GM18868 (cell line): ENCODE data around the gene KLF9.
"Not testable (repeated sequence)": the region's sequence is repeated elsewhere in the genome, so short reads cannot be mapped to it uniquely, and the experiment has no call there.

Experiments
- ATAC-seq: cut with Tn5 transposase; IDR thresholded peaks from one replicate; pipeline ENCODE4 v1.9.1; 2021; ENCODE audit warnings: mild to moderate bottlenecking, moderate library complexity; ENCODE audit not compliant: unreplicated experiment

The KLF9 gene

DNA sequence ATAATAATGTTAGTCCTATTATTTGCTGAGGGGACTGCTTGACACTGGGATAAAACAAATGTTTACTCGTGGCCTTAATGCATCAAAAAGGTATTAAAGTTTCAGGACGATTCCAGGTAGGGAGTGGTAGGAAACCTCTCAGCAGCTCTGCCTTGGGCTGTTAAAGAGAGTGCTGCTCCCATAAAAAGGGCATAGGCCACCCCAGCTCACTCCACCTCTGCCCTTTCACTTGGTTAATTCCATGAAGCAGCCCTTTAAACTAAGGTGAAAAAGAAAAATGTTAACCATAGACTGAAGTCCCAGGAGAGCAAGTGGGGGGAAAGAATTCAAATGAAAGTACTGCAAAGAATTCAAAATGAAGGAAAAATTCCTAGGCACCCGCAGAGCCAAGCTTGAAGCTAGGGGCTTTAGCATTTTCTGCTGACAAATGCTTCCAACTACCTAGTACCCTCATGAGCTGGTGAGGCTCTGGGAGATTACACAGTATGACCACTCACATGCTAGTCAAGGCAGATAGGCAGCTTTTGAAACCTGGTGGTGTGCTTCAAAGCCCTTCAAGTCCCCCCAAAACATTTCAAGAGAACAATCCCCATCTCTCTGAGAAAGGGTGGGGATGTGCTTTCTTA, 8.5 kb downstream of the KLF9 start:
- ATAC-seq: peak; percentile 42

- no peak for ATAC-seq
These were observed 10.2 kb downstream of the KLF9 start for GRCh38 chr9:70404261-70404660.

- ATAC-seq: no peak
These were observed 10.8 kb downstream of the KLF9 start for GRCh38 chr9:70403618-70404025.

GRCh38 chr9:70403166-70403565, 11.3 kb downstream of the KLF9 start:
- no peak for ATAC-seq

DNA sequence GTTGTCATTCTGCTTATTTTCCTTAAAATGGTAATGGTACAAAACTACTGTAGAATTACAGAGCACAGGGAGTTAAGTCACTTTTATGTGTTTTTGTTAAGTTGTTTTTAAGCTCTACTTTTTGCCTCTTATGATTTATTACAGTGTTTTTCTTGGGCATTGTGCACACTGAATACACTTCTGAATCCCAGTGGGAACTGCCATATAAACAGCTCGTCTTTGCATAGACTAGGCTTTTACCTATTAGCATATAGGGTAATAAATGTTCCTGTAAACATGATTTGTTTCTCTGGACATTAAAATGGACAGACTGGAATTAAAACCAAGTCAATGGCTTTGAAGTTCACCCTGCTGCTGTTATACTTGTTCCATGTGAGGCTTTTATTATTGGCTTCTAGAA, 12.2 kb downstream of the KLF9 start:
- no peak for ATAC-seq

GRCh38 chr9:70401241-70401640, 13.2 kb downstream of the KLF9 start:
- ATAC-seq: not testable (repeated sequence)

DNA sequence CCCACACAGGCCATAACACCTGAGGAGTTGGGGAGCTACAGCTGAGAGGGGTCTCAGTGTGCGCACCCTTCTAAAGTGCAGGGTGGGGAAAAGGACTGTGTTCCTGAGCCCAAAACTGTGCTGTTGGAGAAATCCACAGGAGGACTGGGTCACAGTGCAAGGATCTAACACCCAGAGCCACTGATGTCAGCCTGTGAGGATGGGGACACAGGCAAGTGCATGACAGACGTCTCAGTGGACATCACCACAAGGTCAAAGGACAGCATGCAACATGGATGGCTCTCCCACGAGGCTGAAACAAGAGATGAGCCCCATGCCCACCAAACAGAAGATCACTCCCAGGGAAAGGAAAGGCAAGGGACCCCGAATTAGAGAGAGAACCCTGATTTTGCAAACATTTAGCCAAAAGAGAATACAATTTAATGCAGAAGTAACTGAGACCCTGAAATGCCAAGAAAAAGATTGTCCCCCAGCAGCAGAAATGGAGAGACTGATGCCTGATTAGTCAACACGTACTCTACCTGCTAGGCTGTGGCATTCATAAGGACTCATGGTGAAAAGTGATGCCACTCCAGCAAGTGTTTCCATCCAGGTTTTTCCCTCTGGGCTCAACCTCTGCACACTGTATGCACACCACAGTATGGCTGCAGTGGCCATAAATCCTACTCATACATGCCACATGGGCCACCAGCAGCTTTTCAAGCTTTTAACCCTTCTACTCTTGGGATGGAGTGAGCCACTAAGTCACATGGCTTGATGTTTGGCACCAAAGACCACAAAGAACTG, 14.2 kb downstream of the KLF9 start:
- no peak for ATAC-seq

- ATAC-seq: no peak
These were observed 15.3 kb downstream of the KLF9 start for GRCh38 chr9:70399141-70399540.

GRCh38 chr9:70398145-70398556, 16.3 kb downstream of the KLF9 start:
- ATAC-seq: peak; percentile 98

GRCh38 chr9:70395652-70396051, 18.8 kb downstream of the KLF9 start:
- no peak for ATAC-seq

DNA sequence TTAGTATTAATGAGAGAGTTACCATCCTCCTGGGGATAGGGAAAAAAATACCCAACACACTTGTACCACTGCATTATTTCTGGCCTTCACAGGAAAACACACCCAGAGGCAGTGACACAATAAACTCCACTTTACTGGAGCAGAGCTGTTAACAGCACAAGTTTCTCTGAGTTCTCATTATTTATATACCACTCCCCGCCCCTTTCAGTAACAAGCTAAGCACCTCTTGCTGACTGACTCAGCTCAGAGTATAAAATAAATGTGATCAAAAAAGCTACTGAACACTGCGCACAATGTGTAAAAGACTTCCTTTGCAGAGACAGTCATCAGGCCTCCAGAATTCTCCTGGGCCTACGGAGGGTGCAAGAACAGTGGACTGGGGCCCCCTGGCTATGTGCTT, 21.6 kb downstream of the KLF9 start:
- no peak for ATAC-seq

GRCh38 chr9:70392189-70392588, 22.3 kb downstream of the KLF9 start:
- ATAC-seq: peak; percentile 63

DNA sequence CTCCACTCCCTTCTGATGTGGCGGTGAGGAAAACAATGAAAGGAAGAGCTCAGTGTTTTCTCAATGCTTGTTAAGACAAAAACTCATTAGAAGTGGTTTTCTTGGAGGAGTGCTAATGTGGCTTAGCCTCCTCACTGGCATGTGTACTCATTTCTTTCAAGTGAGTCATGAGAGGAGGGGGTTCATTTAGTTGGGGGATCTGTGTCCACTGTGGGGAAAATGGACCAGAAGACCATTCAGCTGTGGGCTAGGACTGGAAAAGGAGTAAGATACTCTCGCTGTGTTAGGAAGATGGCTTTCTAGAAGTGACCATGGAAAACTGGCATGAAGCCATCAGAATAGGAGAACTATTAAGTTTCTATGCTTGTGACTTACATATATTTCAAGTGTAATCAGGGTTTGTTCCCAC, 23.5 kb downstream of the KLF9 start:
- ATAC-seq: no peak

GRCh38 chr9:70389621-70390266, 24.7 kb downstream of the KLF9 start:
- no peak for ATAC-seq

DNA sequence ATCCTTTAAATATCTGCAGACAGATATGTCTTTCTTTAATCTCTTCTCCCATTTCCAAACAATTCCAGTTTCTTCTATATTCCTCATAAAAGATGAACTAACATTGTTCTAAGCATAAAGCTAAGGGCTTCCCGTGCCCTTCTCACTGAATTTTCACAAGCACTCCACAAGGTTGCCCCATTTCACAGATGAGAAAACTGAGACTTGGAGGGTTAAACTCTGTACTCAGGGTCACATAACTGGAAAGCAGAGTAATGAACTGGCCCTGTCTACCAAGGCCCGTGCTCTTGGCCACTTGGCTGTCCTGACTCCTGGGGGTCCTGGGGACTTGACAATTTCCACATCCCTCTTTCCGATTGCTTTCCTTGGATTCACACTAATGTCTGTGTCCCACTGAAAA, 25.3 kb downstream of the KLF9 start:
- no peak for ATAC-seq

DNA sequence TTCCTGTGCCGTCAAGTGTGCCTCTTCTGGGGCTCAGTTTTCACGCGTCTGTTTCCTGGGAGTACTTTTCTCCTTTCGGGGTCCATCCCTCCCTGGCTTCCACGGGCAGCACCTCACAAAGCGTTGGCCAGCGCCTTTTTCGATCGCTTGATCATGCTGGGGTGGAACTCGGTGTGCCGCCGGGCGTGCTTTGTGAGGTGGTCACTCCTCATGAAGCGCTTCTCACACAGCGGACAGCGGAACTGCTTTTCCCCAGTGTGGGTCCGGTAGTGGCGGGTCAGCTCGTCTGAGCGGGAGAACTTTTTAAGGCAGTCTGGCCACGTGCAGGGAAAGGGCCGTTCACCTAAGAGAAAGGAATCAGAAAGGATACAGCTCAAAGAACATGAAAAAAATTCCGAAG, 26.8 kb downstream of the KLF9 start:
- ATAC-seq: no peak

DNA sequence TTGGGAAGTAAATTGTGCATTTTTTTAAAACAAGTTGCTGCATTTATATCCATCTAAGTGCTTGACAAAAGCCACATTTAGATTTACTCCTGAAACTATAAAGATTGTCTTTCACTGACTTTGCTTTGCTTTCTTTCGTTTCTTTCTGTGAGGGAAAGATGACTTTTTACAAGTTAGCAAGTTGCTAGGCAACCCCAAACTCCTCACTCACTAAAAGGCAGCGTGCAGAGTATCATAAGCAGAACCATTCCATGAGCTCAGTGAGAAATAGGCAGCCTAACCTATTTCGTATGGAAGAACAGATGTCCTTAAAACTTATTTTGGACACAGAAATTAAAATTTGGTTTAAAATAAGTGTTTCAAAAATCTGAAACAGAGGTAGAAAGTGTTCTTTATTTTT, 29.0 kb downstream of the KLF9 start:
- no peak for ATAC-seq

DNA sequence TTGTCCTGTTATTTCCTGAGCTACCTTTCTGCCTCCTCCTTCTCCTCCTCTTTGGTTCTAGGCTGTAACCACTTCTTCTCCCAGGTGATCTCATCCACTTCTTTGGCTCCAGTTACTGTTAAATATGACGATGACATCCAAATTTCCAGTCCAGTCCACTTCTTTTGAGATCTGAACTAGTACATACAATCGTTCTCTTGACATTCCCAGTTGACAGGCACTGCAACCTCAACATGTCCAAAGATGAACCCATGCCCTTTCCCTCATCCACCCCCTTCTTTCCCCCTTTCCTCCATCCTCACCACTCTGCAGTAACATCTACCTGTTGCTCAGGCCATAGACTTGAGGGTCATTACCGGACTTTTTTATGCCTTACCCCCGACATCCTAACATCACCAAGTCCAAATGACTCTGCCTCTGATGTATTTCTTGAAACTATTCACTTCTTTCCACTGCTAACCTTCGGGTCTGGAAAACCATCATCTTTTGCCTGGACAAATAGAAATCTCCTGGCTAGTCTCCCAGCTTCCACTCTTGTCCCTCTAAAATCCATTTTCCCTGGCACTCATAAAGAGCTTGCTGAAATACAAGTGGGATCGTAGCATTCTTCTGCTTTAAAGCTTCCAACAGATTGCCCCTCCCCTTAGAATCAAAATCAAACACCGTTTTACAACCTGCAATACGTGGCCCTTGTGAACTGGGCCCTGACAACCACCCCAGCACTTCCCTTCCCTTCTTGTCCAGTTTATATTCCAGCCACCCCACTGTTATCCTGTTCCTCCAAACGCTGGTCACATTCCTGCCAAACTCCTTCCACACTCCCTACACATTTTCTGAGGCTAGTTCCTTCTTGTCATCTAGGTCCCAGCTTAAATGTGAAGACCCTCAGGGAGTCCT, 31.5 kb downstream of the KLF9 start:
- no peak for ATAC-seq

GRCh38 chr9:70382046-70382708, 32.3 kb downstream of the KLF9 start:
- no peak for ATAC-seq

DNA sequence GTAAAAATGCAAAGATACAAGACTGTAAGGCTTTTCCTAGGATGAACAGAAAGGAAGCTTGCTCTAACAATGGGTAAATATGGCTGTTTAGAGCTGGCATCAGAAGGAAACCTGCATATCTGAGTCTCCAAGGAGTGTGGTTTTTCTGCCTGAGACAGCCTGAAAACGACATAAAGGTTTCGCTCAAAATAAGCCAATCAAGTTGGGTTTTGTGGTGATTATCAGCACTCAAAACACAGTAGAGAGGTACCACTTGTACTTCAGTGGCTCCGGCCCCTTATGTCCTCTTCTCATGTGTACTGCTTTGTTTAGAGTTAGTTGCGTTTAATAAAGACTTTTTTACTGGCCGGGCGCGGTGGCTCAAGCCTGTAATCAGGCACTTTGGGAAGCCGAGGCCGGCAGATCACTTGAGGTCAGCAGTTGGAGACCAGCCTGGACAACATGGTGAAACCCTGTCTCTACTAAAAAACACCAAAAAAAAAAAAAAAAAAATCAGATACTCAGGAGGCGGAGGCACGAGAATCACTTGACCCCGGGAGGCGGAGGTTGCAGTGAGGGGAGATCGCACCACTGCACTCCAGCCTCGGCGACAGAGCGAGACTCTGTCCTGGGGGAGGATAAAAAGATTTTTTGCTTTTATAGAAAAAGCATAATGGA, 39.4 kb downstream of the KLF9 start:
- no peak for ATAC-seq
